Embryonic facial prominence (tissue), 1 donor: Measurements from ENCODE around the gene ZNF500.

Experiments
- DNase-seq: peaks from one replicate; pipeline ENCODE4 v3.0.0-alpha.2; 2016; ENCODE audit errors: extremely low spot score

The ZNF500 gene

GRCh38 chr16:4772351-4772750 is 5.4 kb upstream of the ZNF500 start:
- DNase-seq = no peak

GRCh38 chr16:4771646-4772045 is 4.7 kb upstream of the ZNF500 start:
- DNase-seq = no peak

GRCh38 chr16:4769306-4769638 is 2.3 kb upstream of the ZNF500 start:
- no peak for DNase-seq

- DNase-seq = peak; percentile 94
These were observed 1.8 kb upstream of the ZNF500 start for GRCh38 chr16:4768549-4769305.

- no peak for DNase-seq
These were observed 1.0 kb upstream of the ZNF500 start for GRCh38 chr16:4767872-4768548.

GRCh38 chr16:4765511-4766474 is 1.2 kb downstream of the ZNF500 start:
- no peak for DNase-seq

GRCh38 chr16:4763791-4764190 is 3.2 kb downstream of the ZNF500 start:
- no peak for DNase-seq

GRCh38 chr16:4762205-4762604 is 4.8 kb downstream of the ZNF500 start:
- no peak for DNase-seq

- no peak for DNase-seq
These were observed 6.6 kb downstream of the ZNF500 start for GRCh38 chr16:4760221-4760910.

- DNase-seq = no peak
These were observed 11.3 kb downstream of the ZNF500 start for GRCh38 chr16:4755687-4756086.

GRCh38 chr16:4754865-4755264 is 12.1 kb downstream of the ZNF500 start:
- DNase-seq = no peak

- DNase-seq = no peak
These were observed 13.7 kb downstream of the ZNF500 start for GRCh38 chr16:4753227-4753626.

- no peak for DNase-seq
These were observed 14.4 kb downstream of the ZNF500 start for GRCh38 chr16:4752351-4753100.

GRCh38 chr16:4750896-4751295 is 16.1 kb downstream of the ZNF500 start:
- DNase-seq = no peak

- DNase-seq = no peak
These were observed 17.2 kb downstream of the ZNF500 start for GRCh38 chr16:4749700-4750257.

- DNase-seq = no peak
These were observed 18.1 kb downstream of the ZNF500 start for GRCh38 chr16:4748682-4749411.

- DNase-seq = no peak
These were observed 18.9 kb downstream of the ZNF500 start for GRCh38 chr16:4747906-4748681.

- DNase-seq = no peak
These were observed 19.9 kb downstream of the ZNF500 start for GRCh38 chr16:4746991-4747574.

- DNase-seq = no peak
These were observed 20.7 kb downstream of the ZNF500 start for GRCh38 chr16:4746215-4746614.
